SH-SY5Y (cell line): ENCODE measurements around the gene SEMA5B.

Source experiments
- GATA2 ChIP-seq: IDR thresholded peaks from 2 replicates; pipeline ENCODE4 v1.6.1; 2011; ENCODE audit warnings: mild to moderate bottlenecking, low read depth, low read length
- GATA3 ChIP-seq: IDR thresholded peaks from 2 replicates; pipeline ENCODE4 v1.6.1; 2011; ENCODE audit warnings: low read depth, mild to moderate bottlenecking, low read length, moderate library complexity

DNA sequence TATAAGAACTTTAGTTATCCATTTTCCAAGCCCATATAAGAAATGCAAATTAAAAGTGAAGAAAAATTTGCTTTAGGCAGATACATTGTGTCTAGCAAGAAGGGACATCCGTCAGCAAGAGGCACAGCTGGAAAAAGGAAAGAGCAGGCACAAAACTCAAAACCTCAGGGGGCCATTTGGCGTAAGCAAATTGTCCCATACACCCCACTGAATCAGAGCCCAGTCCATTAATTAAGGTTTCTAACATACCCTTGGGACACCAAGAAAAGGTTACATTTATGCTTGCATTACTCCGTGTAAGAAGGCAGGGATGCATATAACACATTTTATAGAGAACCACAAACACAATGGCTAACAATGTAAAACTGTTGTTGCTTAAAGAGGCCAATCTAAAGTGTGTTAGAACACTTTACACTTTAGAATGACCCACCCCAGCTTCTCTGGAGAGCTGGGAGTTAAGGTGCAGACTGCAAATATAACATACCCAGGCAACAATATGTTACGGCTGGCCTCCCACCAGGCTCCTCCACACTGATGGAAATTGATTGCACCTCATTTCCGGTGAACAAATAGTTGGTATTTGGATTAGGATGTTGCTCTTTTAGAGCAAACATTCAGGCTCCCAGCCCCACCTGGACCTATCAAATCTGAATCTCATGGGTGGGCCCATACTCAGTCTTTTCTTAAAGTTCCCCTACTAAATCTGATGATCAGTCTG, 23.2 kb downstream of the SEMA5B start:
- TF ChIP-seq GATA2 (no peak), GATA3 (no peak)
